ENCODE measurements around the gene ONECUT3. TPM values are rescaled to one million over a fixed set of nuclear protein-coding genes. Genes with fewer than 3 reads are reported as not detected.

The ONECUT3 gene
- total RNA-seq, 1 experiment from 2014 or later: 0.04 TPM

- TF ChIP-seq ATF6 (CRISPR knock-in tag; IDR thresholded peaks at IDR 0.05): no peak
- no peak for TF ChIP-seq ELF4 (CRISPR knock-in tag; IDR thresholded peaks at IDR 0.05; ENCODE audit: low read depth)
- no peak for TF ChIP-seq ZBTB43 (CRISPR knock-in tag; IDR thresholded peaks at IDR 0.05)
Observed at GRCh38 chr19:1754018-1754635, 821 bp downstream of the ONECUT3 start (continued).

- H3K4me1 Mint-ChIP-seq: peaks cover 11% of the 10 kb centered on the region
- POLR2A ChIA-PET: no interaction called here
- H3K4me3 Mint-ChIP-seq: peak overlapping the region; percentile 36; the same call in 1 of the 2 replicates
- ATAC-seq (peak; percentile 5; the same call in 1 of the 2 replicates), DNase-seq (ENCODE audit: low spot score) (no peak)
- peaks cover 91% of the 10 kb centered on the region for H3K27me3 Mint-ChIP-seq (ENCODE audit: low read depth)
- H3K27ac Mint-ChIP-seq: no peak overlapping the region
- TF ChIP-seq SOX15 (CRISPR knock-in tag; IDR thresholded peaks at IDR 0.05) (no peak), RELA (CRISPR knock-in tag; IDR thresholded peaks at IDR 0.05; ENCODE audit: borderline replicate concordance) (no peak), MXD4 (CRISPR knock-in tag; IDR thresholded peaks at IDR 0.05; ENCODE audit: borderline replicate concordance) (no peak), ZNF532 (CRISPR knock-in tag; IDR thresholded peaks at IDR 0.05; ENCODE audit: borderline replicate concordance) (no peak), ZNF138 (CRISPR knock-in tag; conservative IDR thresholded peaks at IDR 0.05) (no peak), PRDM15 (CRISPR knock-in tag; IDR thresholded peaks at IDR 0.05) (no peak), GABPB1 (CRISPR knock-in tag; IDR thresholded peaks at IDR 0.05) (no peak), NFE2L1 (CRISPR knock-in tag; IDR thresholded peaks at IDR 0.05) (no peak), ZNF423 (CRISPR knock-in tag; IDR thresholded peaks at IDR 0.05) (no peak), FOXP1 (CRISPR knock-in tag; IDR thresholded peaks at IDR 0.05; ENCODE audit: borderline replicate concordance) (no peak), ZNF317 (CRISPR knock-in tag; IDR thresholded peaks at IDR 0.05; ENCODE audit: borderline replicate concordance, low read depth) (no peak), JAZF1 (CRISPR knock-in tag; IDR thresholded peaks at IDR 0.05) (no peak), TEAD4 (CRISPR knock-in tag; IDR thresholded peaks at IDR 0.05) (no peak), AR (CRISPR knock-in tag; IDR thresholded peaks at IDR 0.05) (no peak), CBFB (CRISPR knock-in tag; IDR thresholded peaks at IDR 0.05; ENCODE audit: low read depth) (no peak), HMGA2 (CRISPR knock-in tag; IDR thresholded peaks at IDR 0.05) (no peak)
- no peaks in the 10 kb centered on the region for H3K36me3 Mint-ChIP-seq
- CTCF ChIA-PET: interaction anchor here (1.3 to 3.5 kb wide), 6 partner anchors 11 to 209 kb away, joined by 5 to 22 read pairs (median 10); no protein-coding TSS in a partner anchor
- no peaks in the 10 kb centered on the region for H3K9me3 Mint-ChIP-seq
Observed at GRCh38 chr19:1754636-1755466, 1.5 kb downstream of the ONECUT3 start.

Measured in WTC11 (cell line).